Osteocyte (in vitro differentiated cells): Measurements from ENCODE around the gene GPR84. TPM values are rescaled to one million over a fixed set of nuclear protein-coding genes. Genes with fewer than 3 reads are reported as not detected.

Experiments used
- DNase-seq: peaks from one replicate; pipeline ENCODE4 v3.0.0; 2021; ENCODE audit warnings: mixed read lengths; ENCODE audit not compliant: unreplicated experiment; ENCODE audit errors: extremely low spot score
- H3K27ac Mint-ChIP-seq: one replicate; pipeline ENCODE4 v1.8.0; 2021; ENCODE audit warnings: mild to moderate bottlenecking, mixed read lengths; ENCODE audit not compliant: unreplicated experiment
- H3K27me3 Mint-ChIP-seq: one replicate; pipeline ENCODE4 v1.8.0; 2021; ENCODE audit warnings: mixed read lengths; ENCODE audit not compliant: unreplicated experiment
- H3K36me3 Mint-ChIP-seq: one replicate; pipeline ENCODE4 v1.8.0; 2021; ENCODE audit warnings: mixed read lengths; ENCODE audit not compliant: unreplicated experiment
- H3K4me1 Mint-ChIP-seq: one replicate; pipeline ENCODE4 v1.8.0; 2021; ENCODE audit warnings: mixed read lengths; ENCODE audit not compliant: unreplicated experiment
- H3K4me3 Mint-ChIP-seq: one replicate; pipeline ENCODE4 v1.8.0; 2021; ENCODE audit warnings: mild to moderate bottlenecking, moderate library complexity, mixed read lengths; ENCODE audit not compliant: unreplicated experiment
- H3K9me3 Mint-ChIP-seq: one replicate; pipeline ENCODE4 v1.8.0; 2021; ENCODE audit warnings: mixed read lengths; ENCODE audit not compliant: unreplicated experiment
- CTCF ChIP-seq: fragments of 200-600 bp; sonication (generic); IDR thresholded peaks from 2 replicates; pipeline ENCODE4 v1.5.0; 2021; ENCODE audit warnings: antibody characterized with exemption, mild to moderate bottlenecking, moderate library complexity
- total RNA-seq: library from RNA; stranded (reverse); gene quantifications from 2 replicates; pipeline ENCODE4 v1.2.1, GENCODE V29; 2021

GPR84 gene
- total RNA-seq, 1 donor from 2014 or later, result not detected

DNA sequence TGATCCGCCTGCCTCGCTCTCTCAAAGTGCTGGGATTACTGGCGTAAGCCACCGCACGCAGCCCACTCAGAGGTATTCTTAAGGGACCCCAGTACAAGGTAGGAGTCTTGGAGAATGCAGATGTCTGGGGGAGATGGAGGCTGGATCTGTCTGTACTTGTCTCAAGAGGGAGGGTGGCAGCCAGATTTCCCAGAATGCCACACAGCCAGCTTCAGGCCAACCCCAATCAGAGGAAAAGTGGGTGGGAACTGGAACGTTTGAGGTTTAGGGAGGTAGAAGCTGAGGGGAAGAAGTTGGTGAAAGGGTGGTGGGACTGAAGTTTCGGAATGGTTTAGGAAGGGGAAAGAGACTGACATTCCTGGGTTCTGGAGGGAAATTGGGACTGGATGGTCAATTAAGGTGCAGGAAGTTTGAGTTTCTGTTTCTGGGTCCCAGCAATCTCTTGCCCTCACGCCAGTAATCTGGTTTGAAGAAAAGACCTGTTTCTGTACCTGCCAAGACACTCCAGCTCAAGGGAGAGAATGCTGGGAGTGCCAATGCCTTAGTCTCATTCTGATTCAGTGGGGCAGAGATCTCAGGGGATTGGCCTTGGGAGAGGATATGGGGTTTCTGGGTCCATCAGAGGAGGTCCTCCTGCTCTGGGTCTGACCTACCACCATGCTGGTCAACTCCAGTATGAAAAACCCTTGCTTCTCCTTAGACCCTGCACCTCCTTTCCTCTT, 28.4 kb upstream of the GPR84 start:
- H3K27me3 Mint-ChIP-seq, result no peaks in the 10 kb centered on the region
- peaks cover 10% of the 10 kb centered on the region for H3K4me1 Mint-ChIP-seq
- no peaks in the 10 kb centered on the region for H3K9me3 Mint-ChIP-seq
- no peak overlapping the region for H3K4me3 Mint-ChIP-seq
- TF ChIP-seq CTCF, result no peak
- no peak for DNase-seq
- H3K27ac Mint-ChIP-seq, result no peak overlapping the region
- H3K36me3 Mint-ChIP-seq, result peaks cover 18% of the 10 kb centered on the region

- no peak for DNase-seq
- Mint-ChIP-seq H3K36me3 (peaks cover 5% of the 10 kb centered on the region), H3K4me1 (peaks cover 16% of the 10 kb centered on the region), H3K4me3 (peak overlapping the region; percentile 58), H3K27me3 (no peaks in the 10 kb centered on the region), H3K27ac (no peak overlapping the region), H3K9me3 (no peaks in the 10 kb centered on the region)
- peak; percentile 15 for TF ChIP-seq CTCF
Measured at GRCh38 chr12:54390668-54391551, 26.6 kb upstream of the GPR84 start.

DNA sequence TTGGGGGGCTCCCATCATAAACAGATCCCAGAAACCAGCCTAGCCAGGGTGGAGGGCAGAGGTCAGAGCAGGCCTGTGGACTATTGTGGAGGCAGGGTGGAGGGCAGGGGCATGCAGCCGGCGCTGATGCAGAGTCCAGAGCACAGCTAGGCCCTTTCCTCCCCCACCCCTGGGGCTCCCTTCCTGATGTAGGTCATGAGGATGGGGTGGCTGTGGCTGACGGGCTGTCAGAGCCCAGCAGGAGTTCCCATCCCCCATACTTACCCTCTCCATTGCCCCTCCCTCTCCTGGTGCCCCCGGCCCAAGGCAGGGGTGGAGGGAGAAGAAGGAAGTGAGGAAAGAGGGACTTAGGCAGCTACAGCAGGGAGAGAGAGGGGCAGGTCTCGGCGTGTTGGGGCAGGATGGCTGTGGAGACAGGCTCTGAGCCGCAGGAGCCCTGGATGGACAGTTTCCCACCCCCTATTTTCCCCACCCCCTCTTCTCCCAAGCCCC, 25.9 kb upstream of the GPR84 start:
- peak overlapping the region; percentile 24 for H3K4me3 Mint-ChIP-seq
- no peak for DNase-seq
- H3K27ac Mint-ChIP-seq, result no peak overlapping the region
- no peaks in the 10 kb centered on the region for H3K27me3 Mint-ChIP-seq
- H3K4me1 Mint-ChIP-seq, result peaks cover 16% of the 10 kb centered on the region
- H3K9me3 Mint-ChIP-seq, result no peaks in the 10 kb centered on the region
- peaks cover 2% of the 10 kb centered on the region for H3K36me3 Mint-ChIP-seq
- TF ChIP-seq CTCF, result no peak

- Mint-ChIP-seq H3K4me3 (peak overlapping the region; percentile 24), H3K9me3 (no peaks in the 10 kb centered on the region), H3K27ac (no peak overlapping the region), H3K4me1 (peaks cover 20% of the 10 kb centered on the region), H3K36me3 (peaks cover 2% of the 10 kb centered on the region), H3K27me3 (no peaks in the 10 kb centered on the region)
- TF ChIP-seq CTCF, result no peak
- DNase-seq, result no peak
Measured at GRCh38 chr12:54389607-54390175, 25.4 kb upstream of the GPR84 start.

- no peaks in the 10 kb centered on the region for H3K27me3 Mint-ChIP-seq
- no peak for DNase-seq
- H3K27ac Mint-ChIP-seq, result no peak overlapping the region
- no peaks in the 10 kb centered on the region for H3K9me3 Mint-ChIP-seq
- peaks cover 1% of the 10 kb centered on the region for H3K36me3 Mint-ChIP-seq
- H3K4me3 Mint-ChIP-seq, result no peak overlapping the region
- peaks cover 26% of the 10 kb centered on the region for H3K4me1 Mint-ChIP-seq
- TF ChIP-seq CTCF, result no peak
Measured at GRCh38 chr12:54389134-54389508, 24.8 kb upstream of the GPR84 start.
